Left renal pelvis (tissue), 4 donors: ENCODE measurements around the gene PARP12. TPM values are rescaled to one million over a fixed set of nuclear protein-coding genes. Genes with fewer than 3 reads are reported as not detected.

Experiments used
- DNase-seq, 4 donors: peaks; one replicate each; pipeline ENCODE4 v3.0.0-alpha.2; 2013; ENCODE audit warnings: low read depth in 4 of 4, low spot score in 3 of 4
- polyA plus RNA-seq, 4 donors: library from polyadenylated mRNA; unstranded; fragments of 120-200 nt; gene quantifications; one replicate each; pipeline ENCODE4 v1.2.1, GENCODE V29; 2013; ENCODE audit not compliant: insufficient read length in 4 of 4

The PARP12 gene
- polyA plus RNA-seq, 4 donors = 14.1 to 24.7 (median 15.5) TPM

- no peak for DNase-seq
Observed at GRCh38 chr7:140059273-140060242, 3.2 kb downstream of the PARP12 start.

- DNase-seq = no peak
Observed at GRCh38 chr7:140058517-140058916, 4.2 kb downstream of the PARP12 start.

GRCh38 chr7:140057143-140057535 lies 5.6 kb downstream of the PARP12 start:
- DNase-seq = no peak

DNA sequence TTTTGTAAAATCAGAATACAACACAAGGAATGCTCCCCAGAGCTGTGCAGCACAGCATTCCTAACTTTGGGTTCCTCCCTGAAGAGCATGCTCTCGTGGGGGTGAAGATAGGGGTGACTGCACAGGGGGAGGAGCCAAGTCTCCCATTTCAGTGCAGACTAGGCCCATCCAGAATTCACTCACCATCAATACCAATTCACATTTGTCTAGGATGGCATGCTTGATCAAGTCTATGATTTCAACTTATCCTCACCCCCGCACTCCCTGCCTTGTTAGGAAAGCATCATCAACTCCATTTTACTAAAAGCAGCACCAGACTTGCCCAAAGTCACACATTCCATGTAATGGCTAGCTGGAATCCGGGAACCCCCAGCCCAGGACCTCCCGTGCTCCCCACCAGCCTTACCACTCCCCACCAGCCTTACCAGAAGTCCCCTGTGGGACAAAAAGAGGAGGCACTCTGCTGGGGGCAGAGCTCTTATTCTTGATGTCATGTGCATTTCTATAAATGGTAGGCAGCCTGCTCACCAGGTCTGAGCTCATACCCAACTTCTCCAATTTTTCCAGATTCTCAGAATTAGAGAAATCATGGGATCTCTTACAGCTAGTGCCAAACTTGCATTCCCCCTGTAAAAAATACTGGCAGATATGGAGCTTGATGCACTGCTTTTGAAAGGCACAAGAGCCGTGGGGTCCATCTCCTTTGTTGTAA lies 6.2 kb downstream of the PARP12 start:
- DNase-seq = no peak

DNA sequence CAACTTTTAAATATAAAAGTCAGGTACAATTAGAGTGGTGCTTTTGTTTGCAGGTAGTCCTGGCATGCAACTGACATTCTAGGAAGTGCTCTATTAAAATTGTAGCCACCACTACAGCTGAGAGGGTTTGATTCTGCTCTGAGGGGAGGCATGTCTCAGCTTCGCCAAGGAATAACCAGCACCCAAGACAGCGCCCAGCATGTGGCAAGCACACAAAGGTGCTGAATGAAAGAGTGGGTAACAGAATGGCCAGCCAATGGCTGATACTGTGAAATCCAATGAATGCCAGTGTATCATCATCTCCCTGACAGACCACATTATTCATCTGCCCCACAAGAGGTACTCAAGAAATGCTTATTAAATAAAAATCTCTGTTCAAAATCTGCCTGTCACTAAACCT lies 6.9 kb downstream of the PARP12 start:
- no peak for DNase-seq

GRCh38 chr7:140054751-140055150 lies 8.0 kb downstream of the PARP12 start:
- DNase-seq = no peak

- DNase-seq = no peak
Observed at GRCh38 chr7:140053812-140054539, 8.8 kb downstream of the PARP12 start.

- DNase-seq = no peak
Observed at GRCh38 chr7:140051820-140052219, 10.9 kb downstream of the PARP12 start.

GRCh38 chr7:140050100-140050499 lies 12.7 kb downstream of the PARP12 start:
- DNase-seq = no peak

GRCh38 chr7:140049339-140050024 lies 13.3 kb downstream of the PARP12 start:
- DNase-seq = no peak

GRCh38 chr7:140048989-140049338 lies 13.8 kb downstream of the PARP12 start:
- DNase-seq = no peak

- DNase-seq = no peak
Observed at GRCh38 chr7:140048138-140048537, 14.6 kb downstream of the PARP12 start.

DNA sequence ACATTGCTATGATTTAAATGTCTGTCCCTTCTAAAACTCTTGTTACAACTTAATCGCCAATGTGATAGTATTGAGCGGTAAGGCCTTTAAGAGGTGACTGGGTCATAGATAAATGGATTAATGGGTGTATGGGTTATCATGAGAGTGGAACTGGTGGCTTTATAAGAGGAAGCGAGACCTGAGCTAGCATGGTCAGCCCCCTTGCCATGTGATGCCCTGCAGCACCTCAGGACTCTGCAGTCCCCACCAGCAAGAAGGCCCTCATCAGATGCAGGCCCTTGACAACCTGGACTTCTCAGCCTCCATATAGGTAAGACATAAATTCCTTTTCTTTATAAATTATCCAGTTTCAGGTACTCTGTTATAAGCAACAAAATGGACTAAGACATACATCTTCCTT lies 15.6 kb downstream of the PARP12 start:
- DNase-seq = no peak

- no peak for DNase-seq
Observed at GRCh38 chr7:140045697-140046096, 17.1 kb downstream of the PARP12 start.

GRCh38 chr7:140044251-140044650 lies 18.5 kb downstream of the PARP12 start:
- no peak for DNase-seq

DNA sequence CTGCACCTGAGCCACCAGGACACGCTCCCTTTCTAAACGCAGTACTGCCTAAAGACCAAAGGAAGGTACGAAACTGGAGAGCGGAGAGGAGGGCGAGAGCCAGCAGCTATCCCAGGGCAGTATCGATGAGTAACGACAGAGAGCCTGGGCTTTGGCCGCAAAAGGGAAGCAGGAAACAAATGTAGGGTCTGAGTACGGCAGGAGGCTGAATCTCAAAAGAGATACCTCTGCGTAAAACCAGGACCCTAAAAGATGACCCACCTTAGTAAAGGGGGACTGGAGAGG lies 20.4 kb downstream of the PARP12 start:
- no peak for DNase-seq

GRCh38 chr7:140041659-140042385 lies 20.9 kb downstream of the PARP12 start:
- DNase-seq = no peak

GRCh38 chr7:140039896-140040295 lies 22.9 kb downstream of the PARP12 start:
- no peak for DNase-seq

- DNase-seq = no peak
Observed at GRCh38 chr7:140039066-140039465, 23.7 kb downstream of the PARP12 start.
